Kidney (tissue), 14 donors: Measurements from ENCODE around the gene PKD1L1. TPM values are rescaled to one million over a fixed set of nuclear protein-coding genes. Genes with fewer than 3 reads are reported as not detected.
"Not testable (repeated sequence)": the region's sequence is repeated elsewhere in the genome, so short reads cannot be mapped to it uniquely, and the experiment has no call there.

ENCODE experiments used
- DNase-seq, 5 donors: peaks; one replicate each; pipeline ENCODE4 v3.0.0-alpha.2; 2013 to 2020
- FAIRE-seq: peaks from 2 replicates; lab custom pipeline; 2012; peaks lifted over from hg19 to GRCh38; lab: Jason Lieb, UNC
- H3K27ac ChIP-seq, 2 donors: one replicate each; pipeline ENCODE4 v1.7.0; 2013; ENCODE audit warnings: low read depth in 2 of 2, low read length in 2 of 2, inconsistent platforms in 1 of 2
- H3K27me3 ChIP-seq: one replicate; pipeline ENCODE4 v1.7.1; 2013; ENCODE audit warnings: low read length, inconsistent platforms; ENCODE audit not compliant: control insufficient read depth, insufficient read depth
- H3K36me3 ChIP-seq, 3 donors: one replicate each; pipeline versions ENCODE4 v1.7.0 to v1.7.1; 2013; ENCODE audit warnings: low read length in 3 of 3, control low read depth in 1 of 3, inconsistent platforms in 1 of 3; ENCODE audit not compliant: insufficient read depth in 3 of 3, control insufficient read depth in 2 of 3
- H3K4me1 ChIP-seq, 3 donors: one replicate each; pipeline versions ENCODE4 v1.7.0 to v1.7.1; 2013; ENCODE audit warnings: low read length in 3 of 3, inconsistent platforms in 1 of 3, low read depth in 1 of 3; ENCODE audit not compliant: control insufficient read depth in 2 of 3, insufficient read depth in 2 of 3
- H3K4me3 ChIP-seq, 3 donors: one replicate each; pipeline versions ENCODE4 v1.7.0 to v1.8.1; 2013; ENCODE audit warnings: low read length in 3 of 3, control low read depth in 1 of 3, inconsistent platforms in 1 of 3
- H3K9ac ChIP-seq, 3 donors: one replicate each; pipeline versions ENCODE4 v1.7.0 to v1.7.1; 2013; ENCODE audit warnings: low read length in 3 of 3, control low read depth in 1 of 3, inconsistent platforms in 1 of 3
- H3K9me3 ChIP-seq, 3 donors: one replicate each; pipeline versions ENCODE4 v1.7.0 to v1.7.1; 2013; ENCODE audit warnings: low read length in 3 of 3, control low read depth in 1 of 3, inconsistent platforms in 1 of 3; ENCODE audit not compliant: control insufficient read depth in 2 of 3, insufficient read depth in 1 of 3
- intact Hi-C: fragments of 100-400 bp; cut with DNase I; formaldehyde crosslinking; loops from one replicate; pipeline ENCODE4 v1.11.1; 2022
- polyA plus RNA-seq: library from polyadenylated mRNA; stranded (reverse); fragments of 350-450 nt; fragmentation: Illumina TruSeq; extraction: RNeasy Lipid Tissue Mini Kit (QIAGEN cat#74804); gene quantifications from one replicate; pipeline ENCODE4 v1.2.3, GENCODE V29; 2014; ENCODE audit warnings: low read depth, low replicate concordance; ENCODE audit not compliant: insufficient read depth
- total RNA-seq: library from RNA; stranded (reverse); fragmentation: NEBNext Ultra II Directional; extraction: Animal tissue kit (Norgen Biotek cat#: 25700); gene quantifications from one replicate; pipeline ENCODE4 v1.2.1, GENCODE V29; 2021
- TF ChIP-seq, protein P1 (sequence below): IDR thresholded peaks from 3 replicates; pipeline ENCODE4 v1.5.1; 2012; ENCODE audit warnings: mild to moderate bottlenecking, moderate library complexity, borderline replicate concordance; ENCODE audit not compliant: insufficient read depth; ENCODE audit errors: extremely low read depth
- donor health status: control.
- donor health status: control.
- donor health status: control.
- donor health status: control.
- donor health status: control.
- donor health status: DM: yes; HTN: yes; CAD: no.
- donor health status: Normal renal cell carcinoma (clear cell type).

Gene PKD1L1
- total and polyA plus RNA-seq, 2 donors from 2014 or later = 0.32 to 0.82 TPM

DNA sequence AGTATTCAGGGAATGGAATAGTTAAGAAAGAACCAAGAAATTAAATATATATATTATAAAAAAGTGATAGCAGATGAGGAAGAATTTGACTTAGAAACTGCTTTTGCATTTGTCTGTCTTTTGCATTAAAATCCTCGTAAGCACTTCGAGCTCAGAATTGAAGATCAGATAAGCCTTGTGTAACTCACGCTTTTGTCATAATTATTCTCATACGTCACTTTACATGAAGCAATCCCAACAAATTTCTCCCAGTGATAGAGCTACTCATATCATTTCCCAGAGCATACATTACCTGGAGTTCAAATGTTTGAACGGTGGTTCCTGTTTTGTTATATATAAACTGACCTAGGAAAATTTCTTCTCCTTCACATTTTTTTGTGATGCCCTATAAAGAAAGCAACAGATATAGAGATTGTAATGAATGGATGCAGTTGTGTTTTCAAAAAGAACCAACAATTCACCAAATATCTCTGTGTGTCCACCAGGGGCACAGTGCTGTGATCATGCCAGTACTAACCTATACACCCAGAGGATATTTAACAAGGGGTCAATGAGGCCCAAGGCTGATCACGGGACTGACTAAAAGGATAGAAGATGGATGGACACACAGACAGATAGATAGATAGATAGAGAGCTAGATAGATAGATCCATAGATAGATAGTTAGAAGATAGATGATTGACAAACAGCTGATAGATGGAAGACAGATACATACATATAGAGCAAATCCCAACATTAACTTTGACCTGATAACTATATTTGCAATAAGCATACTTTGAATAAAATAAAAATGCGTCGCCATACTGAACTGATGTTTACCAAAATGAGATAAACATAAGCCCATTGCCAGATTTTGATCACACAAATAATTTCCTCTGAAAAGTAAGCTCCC is 40.5 kb upstream of the PKD1L1 start:
- Histone ChIP-seq H3K36me3 (no peaks in the 10 kb centered on the region), H3K9ac (no peak overlapping the region), H3K4me1 (peaks cover 0 to 2% (median 0%) of the 10 kb centered on the region in 3 donors), H3K9me3 (no peaks in the 10 kb centered on the region), H3K27ac (no peak overlapping the region), H3K4me3 (no peak overlapping the region), H3K27me3 (no peaks in the 10 kb centered on the region)
- DNase-seq (no peak), FAIRE-seq (no peak)
- TF ChIP-seq, protein P1, sequence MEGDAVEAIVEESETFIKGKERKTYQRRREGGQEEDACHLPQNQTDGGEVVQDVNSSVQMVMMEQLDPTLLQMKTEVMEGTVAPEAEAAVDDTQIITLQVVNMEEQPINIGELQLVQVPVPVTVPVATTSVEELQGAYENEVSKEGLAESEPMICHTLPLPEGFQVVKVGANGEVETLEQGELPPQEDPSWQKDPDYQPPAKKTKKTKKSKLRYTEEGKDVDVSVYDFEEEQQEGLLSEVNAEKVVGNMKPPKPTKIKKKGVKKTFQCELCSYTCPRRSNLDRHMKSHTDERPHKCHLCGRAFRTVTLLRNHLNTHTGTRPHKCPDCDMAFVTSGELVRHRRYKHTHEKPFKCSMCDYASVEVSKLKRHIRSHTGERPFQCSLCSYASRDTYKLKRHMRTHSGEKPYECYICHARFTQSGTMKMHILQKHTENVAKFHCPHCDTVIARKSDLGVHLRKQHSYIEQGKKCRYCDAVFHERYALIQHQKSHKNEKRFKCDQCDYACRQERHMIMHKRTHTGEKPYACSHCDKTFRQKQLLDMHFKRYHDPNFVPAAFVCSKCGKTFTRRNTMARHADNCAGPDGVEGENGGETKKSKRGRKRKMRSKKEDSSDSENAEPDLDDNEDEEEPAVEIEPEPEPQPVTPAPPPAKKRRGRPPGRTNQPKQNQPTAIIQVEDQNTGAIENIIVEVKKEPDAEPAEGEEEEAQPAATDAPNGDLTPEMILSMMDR = peak; percentile 4
- intact Hi-C loops = no loop called here

DNA sequence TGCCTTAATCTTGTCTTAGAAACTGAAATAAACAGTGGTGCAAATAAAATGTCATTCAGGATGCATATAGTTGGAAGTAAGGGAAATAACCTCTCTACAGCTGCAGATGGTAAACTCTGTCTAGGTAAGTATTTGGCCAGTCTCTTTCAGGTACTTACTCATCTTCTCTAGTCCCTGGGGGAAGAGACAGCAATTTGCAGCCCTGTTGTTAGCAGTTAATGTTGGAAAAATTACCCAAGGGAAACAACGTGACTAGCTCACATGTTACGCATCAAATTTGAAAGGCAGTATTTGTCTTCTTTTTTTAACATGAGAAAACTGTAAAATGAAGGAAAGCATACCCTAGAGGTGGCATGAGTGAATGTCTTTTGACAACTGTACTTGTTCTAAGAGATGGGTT is 34.3 kb upstream of the PKD1L1 start:
- Histone ChIP-seq H3K9ac (no peak overlapping the region), H3K36me3 (peaks cover 0 to 2% (median 1%) of the 10 kb centered on the region in 3 donors), H3K4me3 (no peak overlapping the region), H3K4me1 (peaks cover 5 to 8% (median 6%) of the 10 kb centered on the region in 3 donors), H3K27me3 (no peaks in the 10 kb centered on the region), H3K9me3 (no peaks in the 10 kb centered on the region), H3K27ac (no peak overlapping the region)
- intact Hi-C loops = no loop called here
- FAIRE-seq (no peak), DNase-seq (no peak)
- TF ChIP-seq, protein P1 = no peak

DNA sequence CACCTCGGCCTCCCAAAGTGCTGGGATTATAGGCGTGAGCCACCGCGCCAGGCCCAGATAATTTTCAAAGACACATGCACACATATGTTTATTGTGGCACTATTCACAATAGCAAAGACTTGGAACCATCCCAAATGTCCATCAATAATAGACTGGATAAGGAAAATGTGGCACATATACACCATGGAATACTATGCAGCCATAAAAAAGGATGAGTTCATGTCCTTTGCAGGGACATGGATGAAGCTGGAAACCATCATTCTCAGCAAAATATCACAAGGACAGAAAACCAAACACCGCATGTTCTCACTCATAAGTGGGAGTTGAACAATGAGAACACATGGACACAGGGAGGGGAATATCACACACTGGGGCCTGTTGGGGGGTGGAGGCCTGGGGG is 32.4 kb upstream of the PKD1L1 start:
- peaks cover 6 to 13% (median 9%) of the 10 kb centered on the region in 3 donors for H3K36me3 ChIP-seq
- DNase-seq, intact Hi-C loops, H3K9me3 ChIP-seq, H3K9ac ChIP-seq, H3K4me1 ChIP-seq, H3K27me3 ChIP-seq, FAIRE-seq, H3K27ac ChIP-seq, H3K4me3 ChIP-seq: not testable (repeated sequence)

DNA sequence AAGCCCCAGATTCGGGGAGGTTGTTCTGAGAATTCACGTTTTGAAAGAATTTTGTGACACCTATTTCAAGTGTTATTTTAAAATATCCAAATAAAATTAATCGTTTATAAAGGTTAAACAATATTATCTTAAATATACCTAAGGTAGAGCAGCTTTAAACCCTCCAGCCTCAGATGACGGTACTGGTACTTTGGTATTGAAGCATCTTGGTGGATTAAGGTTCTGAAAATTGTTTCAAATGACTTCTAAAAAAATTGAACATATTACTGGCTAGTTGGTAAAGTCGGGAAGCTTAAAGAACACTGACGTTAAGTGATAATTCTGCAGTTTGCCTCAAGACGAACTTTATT is 31.5 kb upstream of the PKD1L1 start:
- Histone ChIP-seq H3K4me1 (peaks cover 5 to 8% (median 6%) of the 10 kb centered on the region in 3 donors), H3K9me3 (no peaks in the 10 kb centered on the region), H3K27ac (peak overlapping the region; percentile 89 to 95), H3K4me3 (peak overlapping the region; percentile 88 to 92 (median 92)), H3K27me3 (no peaks in the 10 kb centered on the region), H3K36me3 (peaks cover 6 to 18% (median 10%) of the 10 kb centered on the region in 3 donors), H3K9ac (peak overlapping the region in 2 of 3 donors; percentile 13 to 66)
- FAIRE-seq = no peak
- intact Hi-C loops = no loop called here
- TF ChIP-seq, protein P1 = no peak
- no peak for DNase-seq
